SKM-1 (cell line): ENCODE results near the gene SELENOO.

Experiments used
- DNase-seq: peaks from one replicate; lab custom pipeline; 2025; ENCODE audit not compliant: unreplicated experiment; lab: John Stamatoyannopoulos, UW

Gene SELENOO

GRCh38 chr22:50264946-50265669 is 64.3 kb downstream of the SELENOO start:
- DNase-seq: no peak

- no peak for DNase-seq
These were observed 66.2 kb downstream of the SELENOO start for GRCh38 chr22:50266994-50267393.
